HepG2 (cell line): ENCODE results near the gene MMP27. TPM values are rescaled to one million over a fixed set of nuclear protein-coding genes. Genes with fewer than 3 reads are reported as not detected.

Experiments used
- ATAC-seq: fragments of 200-7000 bp; cut with Tn5 transposase; 3 replicates; pipeline ENCODE4 v1.9.1; 2020; ENCODE audit warnings: mild to moderate bottlenecking, moderate library complexity
- BruUV-seq: library from RNA; stranded (reverse); fragments of 400-500 nt; replicated peaks from 2 replicates; lab custom pipeline; 2021; lab: Mats Ljungman, UMichigan
- CTCF ChIA-PET: fragments of 300-600 bp; formaldehyde crosslinking; extraction: SDS; loops from one replicate; lab custom pipeline; 2021; ENCODE audit warnings: low total read pairs, inconsistent platforms, low intra/inter-chr PET ratio; lab: Yijun Ruan, JAX
- POLR2A ChIA-PET: fragments of 350-600 bp; sonication (Branson Sonifier 250); formaldehyde crosslinking; loops from one replicate; lab custom pipeline; 2020; ENCODE audit warnings: antibody characterized with exemption, inconsistent platforms; lab: Yijun Ruan, JAX
- DNase-seq: peaks from one replicate; pipeline ENCODE4 v3.0.0-alpha.2; 2015; ENCODE audit warnings: low spot score
- FAIRE-seq: peaks from 3 replicates; lab custom pipeline; 2011; peaks lifted over from hg19 to GRCh38; lab: Jason Lieb, UNC
- H2AFZ ChIP-seq: one replicate; pipeline ENCODE4 v1.6.1; 2011; ENCODE audit warnings: low read length, inconsistent platforms
- H3K27ac ChIP-seq: fragments of 300-600 bp; 3 replicates; pipeline ENCODE4 v1.8.0; 2011; ENCODE audit warnings: mixed run types, mild to moderate bottlenecking, mixed read lengths, low read length, inconsistent platforms; ENCODE audit not compliant: insufficient read depth; ENCODE audit errors: extremely low read length
- H3K27me3 ChIP-seq, 2 experiments: fragments of 200-600 bp in 1 of 2; 2 replicates in 1 of 2; 3 replicates in 1 of 2; pipeline versions ENCODE4 v1.6.0 to v1.8.0; 2011; ENCODE audit warnings: low read length in 2 of 2, mild to moderate bottlenecking in 2 of 2, moderate library complexity in 2 of 2, inconsistent platforms in 1 of 2; ENCODE audit not compliant: insufficient read depth in 2 of 2, control insufficient read depth in 1 of 2
- H3K36me3 ChIP-seq, 2 experiments: fragments of 200-600 bp in 1 of 2; replicated peaks in 1 of 2; 2 replicates in 1 of 2; 3 replicates in 1 of 2; pipeline versions ENCODE4 v1.5.1 to v1.8.0; 2011; ENCODE audit warnings: low read length in 2 of 2, inconsistent platforms in 1 of 2; ENCODE audit not compliant: insufficient read depth in 2 of 2, control insufficient read depth in 1 of 2
- H3K4me1 ChIP-seq: 2 replicates; pipeline ENCODE4 v1.5.1; 2012; ENCODE audit warnings: low read length, inconsistent platforms; ENCODE audit not compliant: insufficient read depth
- H3K4me2 ChIP-seq: 2 replicates; pipeline ENCODE4 v1.6.0; 2011; ENCODE audit warnings: low read depth, low read length, inconsistent platforms
- H3K4me3 ChIP-seq, 3 experiments: fragments of 200-600 bp in 1 of 3; sonication (generic), shearing (Covaris generic) in 1 of 3; replicated peaks in 1 of 3; 2 replicates each; pipeline ENCODE4 v1.5.1; 2011 to 2016; ENCODE audit warnings: low read length in 3 of 3, inconsistent platforms in 2 of 3, low read depth in 2 of 3, mild to moderate bottlenecking in 2 of 3, control low read depth in 1 of 3, mixed read lengths in 1 of 3; ENCODE audit not compliant: insufficient read depth in 1 of 3
- H3K79me2 ChIP-seq: one replicate; pipeline ENCODE4 v1.6.1; 2011; ENCODE audit warnings: low read length, inconsistent platforms; ENCODE audit not compliant: insufficient read depth
- H3K9ac ChIP-seq: 2 replicates; pipeline ENCODE4 v1.6.0; 2011; ENCODE audit warnings: mild to moderate bottlenecking, low read depth, low read length, inconsistent platforms; ENCODE audit not compliant: insufficient read depth
- H3K9me3 ChIP-seq: 2 replicates; pipeline ENCODE4 v1.5.1; 2012; ENCODE audit warnings: mild to moderate bottlenecking, low read length
- H4K20me1 ChIP-seq: 2 replicates; pipeline ENCODE4 v1.6.0; 2011; ENCODE audit warnings: inconsistent platforms, mild to moderate bottlenecking, low read length, moderate library complexity; ENCODE audit not compliant: insufficient read depth
- ADNP ChIP-seq: sonication (generic); formaldehyde crosslinking; IDR thresholded peaks from 2 replicates; pipeline ENCODE4 v1.4.0; 2020; ENCODE audit warnings: missing genetic modification reagents
- FOXP1 ChIP-seq, 2 experiments: fragments of 450-650 bp in 1 of 2; IDR thresholded peaks; 2 replicates each; pipeline ENCODE4 v1.6.1; 2017 to 2018; ENCODE audit warnings: antibody characterized with exemption in 1 of 2
- RFX3 ChIP-seq: IDR thresholded peaks from 2 replicates; pipeline ENCODE4 v1.6.1; 2016; ENCODE audit warnings: missing biosample characterization, missing genetic modification reagents
- ZFP1 ChIP-seq: IDR thresholded peaks from 2 replicates; pipeline ENCODE4 v1.6.1; 2016
- ZNF281 ChIP-seq: sonication (generic); formaldehyde crosslinking; IDR thresholded peaks from 2 replicates; pipeline ENCODE4 v1.4.0; 2020; ENCODE audit warnings: missing genetic modification reagents, borderline replicate concordance
- ZNF354B ChIP-seq: sonication (generic); formaldehyde crosslinking; IDR thresholded peaks from 2 replicates; pipeline ENCODE4 v1.8.0; 2022; ENCODE audit warnings: mild to moderate bottlenecking, missing genetic modification reagents
- ZSCAN5A ChIP-seq: sonication (generic); formaldehyde crosslinking; IDR thresholded peaks from 2 replicates; pipeline ENCODE4 v1.8.0; 2022; ENCODE audit warnings: mild to moderate bottlenecking, missing genetic modification reagents, borderline replicate concordance
- WGBS: methylation state at CpG from one replicate; pipeline ENCODE4 v1.1.6; 2017; ENCODE audit warnings: low lambda C conversion rate; 5-methylcytosine and 5-hydroxymethylcytosine counted together
- in situ Hi-C: cut with HindIII; loops from 2 replicates; pipeline ENCODE4 v1.10.0; 2017; ENCODE audit warnings: low pct_unique_long_range_greater_than_20kb; ENCODE audit not compliant: extremely low pct_ligation_motif_present
- intact Hi-C: fragments of 100-400 bp; cut with micrococcal nuclease; formaldehyde crosslinking; loops from one replicate; pipeline ENCODE4 v1.10.0; 2022; ENCODE audit not compliant: unreplicated experiment
- polyA plus RNA-seq, 8 experiments: library from polyadenylated mRNA; depleted of rRNA in 3 of 8; stranded (reverse) in 7 of 8; unstranded in 1 of 8; fragments of >200 nt; fragmentation: Illumina TruSeq in 4 of 8; extraction: Trizol in 4 of 8; gene quantifications; 2 replicates each; pipeline versions ENCODE4 v1.2.1 to v1.2.3, GENCODE V29; 2011 to 2016; ENCODE audit warnings: low read depth in 4 of 8, missing spikeins in 1 of 8, mixed read lengths in 1 of 8; ENCODE audit not compliant: insufficient read depth in 1 of 8
- total RNA-seq, 5 experiments: library from RNA; depleted of rRNA; stranded (reverse); fragments of >200 nt; fragmentation: Illumina TruSeq; extraction: Trizol; gene quantifications; 2 replicates each; pipeline ENCODE4 v1.2.3, GENCODE V29; 2016; ENCODE audit warnings: low read depth in 1 of 5
- TF ChIP-seq, protein P1 (sequence below): sonication (generic); formaldehyde crosslinking; IDR thresholded peaks from 2 replicates; pipeline ENCODE4 v1.4.0; 2020; ENCODE audit warnings: missing genetic modification reagents, borderline replicate concordance
- TF ChIP-seq, protein P2 (sequence below): sonication (generic); formaldehyde crosslinking; IDR thresholded peaks from 2 replicates; pipeline ENCODE4 v1.5.0; 2020; ENCODE audit warnings: mild to moderate bottlenecking, missing genetic modification reagents, borderline replicate concordance

The MMP27 gene
- total and polyA plus RNA-seq, 2 of the 13 experiments (the other 11 are each of a cell fraction or from before 2014, with no cell fraction given): not detected

DNA sequence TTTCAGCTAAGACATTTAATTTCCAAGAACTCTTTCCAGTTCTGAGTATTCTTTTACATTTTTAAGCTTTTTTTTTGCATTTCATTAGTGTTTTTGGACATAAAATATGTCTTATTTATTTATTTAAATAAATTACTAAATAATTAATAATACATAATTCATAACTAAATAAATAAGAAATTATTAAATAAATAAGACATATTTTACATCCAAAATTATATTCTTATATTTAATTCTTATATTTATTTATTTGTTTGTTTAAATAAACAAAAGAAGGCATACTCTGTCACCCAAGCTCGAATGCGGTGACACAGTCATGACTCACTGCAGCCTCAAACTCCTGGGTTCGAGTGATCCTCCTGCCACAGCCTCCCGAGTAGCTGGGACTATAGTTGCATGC, 3.1 kb upstream of the MMP27 start:
- BruUV-seq: no TSS peak
- no peaks in the 10 kb centered on the region for H3K36me3 ChIP-seq
- H3K79me2 ChIP-seq: no peaks in the 10 kb centered on the region
- intact Hi-C loops (no loop called here), in situ Hi-C loops (no loop called here)
- WGBS: 4% methylated on average over 4 of the region's 4 CpGs
- no peaks in the 10 kb centered on the region for H3K9me3 ChIP-seq
- CTCF ChIA-PET: no interaction called here
- H3K27me3 ChIP-seq: no peaks in the 10 kb centered on the region; a peak in 1 of 5 replicates
- TF ChIP-seq ZNF354B (CRISPR knock-in tag) (no peak), ZSCAN5A (CRISPR knock-in tag) (no peak), RFX3 (no peak), ZNF281 (CRISPR knock-in tag) (no peak), ZFP1 (CRISPR knock-in tag) (no peak), FOXP1 (IDR thresholded peaks at IDR 0.05) (no peak), FOXP1 (CRISPR knock-in tag; IDR thresholded peaks at IDR 0.05) (no peak), ADNP (no peak)
- TF ChIP-seq, protein P1, sequence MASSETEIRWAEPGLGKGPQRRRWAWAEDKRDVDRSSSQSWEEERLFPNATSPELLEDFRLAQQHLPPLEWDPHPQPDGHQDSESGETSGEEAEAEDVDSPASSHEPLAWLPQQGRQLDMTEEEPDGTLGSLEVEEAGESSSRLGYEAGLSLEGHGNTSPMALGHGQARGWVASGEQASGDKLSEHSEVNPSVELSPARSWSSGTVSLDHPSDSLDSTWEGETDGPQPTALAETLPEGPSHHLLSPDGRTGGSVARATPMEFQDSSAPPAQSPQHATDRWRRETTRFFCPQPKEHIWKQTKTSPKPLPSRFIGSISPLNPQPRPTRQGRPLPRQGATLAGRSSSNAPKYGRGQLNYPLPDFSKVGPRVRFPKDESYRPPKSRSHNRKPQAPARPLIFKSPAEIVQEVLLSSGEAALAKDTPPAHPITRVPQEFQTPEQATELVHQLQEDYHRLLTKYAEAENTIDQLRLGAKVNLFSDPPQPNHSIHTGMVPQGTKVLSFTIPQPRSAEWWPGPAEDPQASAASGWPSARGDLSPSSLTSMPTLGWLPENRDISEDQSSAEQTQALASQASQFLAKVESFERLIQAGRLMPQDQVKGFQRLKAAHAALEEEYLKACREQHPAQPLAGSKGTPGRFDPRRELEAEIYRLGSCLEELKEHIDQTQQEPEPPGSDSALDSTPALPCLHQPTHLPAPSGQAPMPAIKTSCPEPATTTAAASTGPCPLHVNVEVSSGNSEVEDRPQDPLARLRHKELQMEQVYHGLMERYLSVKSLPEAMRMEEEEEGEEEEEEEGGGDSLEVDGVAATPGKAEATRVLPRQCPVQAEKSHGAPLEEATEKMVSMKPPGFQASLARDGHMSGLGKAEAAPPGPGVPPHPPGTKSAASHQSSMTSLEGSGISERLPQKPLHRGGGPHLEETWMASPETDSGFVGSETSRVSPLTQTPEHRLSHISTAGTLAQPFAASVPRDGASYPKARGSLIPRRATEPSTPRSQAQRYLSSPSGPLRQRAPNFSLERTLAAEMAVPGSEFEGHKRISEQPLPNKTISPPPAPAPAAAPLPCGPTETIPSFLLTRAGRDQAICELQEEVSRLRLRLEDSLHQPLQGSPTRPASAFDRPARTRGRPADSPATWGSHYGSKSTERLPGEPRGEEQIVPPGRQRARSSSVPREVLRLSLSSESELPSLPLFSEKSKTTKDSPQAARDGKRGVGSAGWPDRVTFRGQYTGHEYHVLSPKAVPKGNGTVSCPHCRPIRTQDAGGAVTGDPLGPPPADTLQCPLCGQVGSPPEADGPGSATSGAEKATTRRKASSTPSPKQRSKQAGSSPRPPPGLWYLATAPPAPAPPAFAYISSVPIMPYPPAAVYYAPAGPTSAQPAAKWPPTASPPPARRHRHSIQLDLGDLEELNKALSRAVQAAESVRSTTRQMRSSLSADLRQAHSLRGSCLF (CRISPR knock-in tag): no peak
- TF ChIP-seq, protein P2, sequence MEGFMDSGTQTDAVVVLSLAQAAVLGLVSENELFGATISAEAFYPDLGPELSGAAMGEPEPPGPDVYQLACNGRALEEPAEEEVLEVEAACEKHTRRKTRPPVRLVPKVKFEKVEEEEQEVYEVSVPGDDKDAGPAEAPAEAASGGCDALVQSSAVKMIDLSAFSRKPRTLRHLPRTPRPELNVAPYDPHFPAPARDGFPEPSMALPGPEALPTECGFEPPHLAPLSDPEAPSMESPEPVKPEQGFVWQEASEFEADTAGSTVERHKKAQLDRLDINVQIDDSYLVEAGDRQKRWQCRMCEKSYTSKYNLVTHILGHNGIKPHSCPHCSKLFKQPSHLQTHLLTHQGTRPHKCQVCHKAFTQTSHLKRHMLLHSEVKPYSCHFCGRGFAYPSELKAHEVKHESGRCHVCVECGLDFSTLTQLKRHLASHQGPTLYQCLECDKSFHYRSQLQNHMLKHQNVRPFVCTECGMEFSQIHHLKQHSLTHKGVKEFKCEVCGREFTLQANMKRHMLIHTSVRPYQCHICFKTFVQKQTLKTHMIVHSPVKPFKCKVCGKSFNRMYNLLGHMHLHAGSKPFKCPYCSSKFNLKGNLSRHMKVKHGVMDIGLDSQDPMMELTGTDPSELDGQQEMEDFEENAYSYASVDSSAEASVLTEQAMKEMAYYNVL (CRISPR knock-in tag): no peak
- ATAC-seq (no peak), FAIRE-seq (no peak), DNase-seq (no peak)
- H3K27ac ChIP-seq: no peak overlapping the region
- H2AFZ ChIP-seq: no peak overlapping the region
- POLR2A ChIA-PET: no interaction called here
- H3K4me2 ChIP-seq: no peak overlapping the region
- H4K20me1 ChIP-seq: no peaks in the 10 kb centered on the region
- no peaks in the 10 kb centered on the region for H3K4me1 ChIP-seq
- no peak overlapping the region for H3K4me3 ChIP-seq
- H3K9ac ChIP-seq: no peak overlapping the region
